GM12891 (cell line): ENCODE data around the gene MRAS.

Source experiments
- POLR2A ChIP-seq: IDR thresholded peaks from 2 replicates; pipeline ENCODE4 v1.6.1; 2011; ENCODE audit warnings: low read depth, low read length, control low read depth
- POLR2AphosphoS5 ChIP-seq: IDR thresholded peaks from 2 replicates; pipeline ENCODE4 v1.6.1; 2011; ENCODE audit warnings: low read depth, low read length, control low read depth

GRCh38 chr3:138384531-138384930 is 36.2 kb downstream of the MRAS start:
- TF ChIP-seq POLR2AphosphoS5: no peak
- TF ChIP-seq POLR2A: no peak
